Esophagus muscularis mucosa (tissue), 3 donors: ENCODE measurements around the gene C1orf105.

Source experiments
- CTCF ChIP-seq, 3 experiments: fragments of 200-600 bp in 2 of 3; fragments of 450-650 bp in 1 of 3; sonication (generic) in 2 of 3; IDR thresholded peaks; one replicate each; pipeline ENCODE4 v1.5.1; 2017 to 2019; ENCODE audit warnings: antibody characterized with exemption in 3 of 3, mild to moderate bottlenecking in 2 of 3, moderate library complexity in 1 of 3
- POLR2A ChIP-seq: fragments of 450-650 bp; IDR thresholded peaks from one replicate; pipeline ENCODE4 v1.6.1; 2017; ENCODE audit warnings: antibody characterized with exemption, moderate library complexity, mild to moderate bottlenecking, low read depth
- POLR2AphosphoS5 ChIP-seq, 2 donors: sonication (generic); formaldehyde crosslinking; IDR thresholded peaks; one replicate each; pipeline ENCODE4 v1.6.1; 2017; ENCODE audit warnings: antibody characterized with exemption in 2 of 2

GRCh38 chr1:172467446-172467845 is 47.0 kb downstream of the C1orf105 start:
- TF ChIP-seq CTCF (IDR thresholded peaks at IDR 0.05) (no peak), POLR2A (no peak), POLR2AphosphoS5 (IDR thresholded peaks at IDR 0.05) (no peak)
